Raji (cell line): Measurements from ENCODE around the gene SYT1.

Experiments used
- POLR2A ChIP-seq: IDR thresholded peaks from 2 replicates; pipeline ENCODE4 v1.6.1; 2011; ENCODE audit warnings: low read depth, low read length, control low read depth; ENCODE audit not compliant: insufficient read depth

SYT1 gene

DNA sequence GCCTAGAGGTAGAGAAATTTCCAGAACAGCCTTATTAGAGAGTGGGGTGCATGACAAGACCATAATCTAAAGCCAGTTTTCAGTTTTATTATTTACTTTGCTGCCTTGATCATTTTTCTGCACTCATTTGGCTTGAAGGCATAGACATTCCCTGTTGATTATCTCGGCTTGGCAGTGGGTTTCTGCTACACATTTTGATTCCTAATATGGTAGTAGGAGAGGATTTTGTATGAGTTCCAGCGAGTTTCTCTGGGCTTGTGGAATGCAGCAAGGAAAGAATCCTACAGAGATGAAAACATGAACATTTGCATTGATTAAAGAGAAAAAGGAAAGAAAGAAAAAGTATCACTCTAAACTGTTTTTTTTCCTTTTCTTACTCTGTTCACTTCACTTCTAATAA is 545.0 kb downstream of the SYT1 start:
- no peak for TF ChIP-seq POLR2A

DNA sequence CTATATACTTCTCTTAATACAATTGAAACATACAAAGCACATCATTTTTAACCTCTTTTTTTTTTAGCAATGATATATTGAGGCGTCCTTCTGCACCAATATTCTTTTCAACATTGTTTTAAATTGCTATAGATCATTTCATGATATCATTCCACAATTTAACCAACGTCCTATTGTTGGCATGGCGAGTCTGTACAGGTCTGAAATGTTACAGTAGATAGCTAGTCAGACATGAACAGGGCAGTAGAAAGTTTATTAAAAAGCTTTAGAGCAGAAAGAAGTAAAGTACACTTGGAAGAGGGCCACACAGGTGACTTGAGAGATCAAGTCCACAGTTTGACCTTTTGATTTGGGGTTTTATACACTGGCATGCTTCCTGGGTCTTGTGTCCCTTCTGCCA is 547.2 kb downstream of the SYT1 start:
- TF ChIP-seq POLR2A, result no peak

GRCh38 chr12:79413796-79414195 is 549.2 kb downstream of the SYT1 start:
- TF ChIP-seq POLR2A, result no peak

GRCh38 chr12:79414252-79414651 is 549.7 kb downstream of the SYT1 start:
- no peak for TF ChIP-seq POLR2A

GRCh38 chr12:79415321-79415720 is 550.7 kb downstream of the SYT1 start:
- TF ChIP-seq POLR2A, result no peak

GRCh38 chr12:79415746-79416435 is 551.3 kb downstream of the SYT1 start:
- no peak for TF ChIP-seq POLR2A

DNA sequence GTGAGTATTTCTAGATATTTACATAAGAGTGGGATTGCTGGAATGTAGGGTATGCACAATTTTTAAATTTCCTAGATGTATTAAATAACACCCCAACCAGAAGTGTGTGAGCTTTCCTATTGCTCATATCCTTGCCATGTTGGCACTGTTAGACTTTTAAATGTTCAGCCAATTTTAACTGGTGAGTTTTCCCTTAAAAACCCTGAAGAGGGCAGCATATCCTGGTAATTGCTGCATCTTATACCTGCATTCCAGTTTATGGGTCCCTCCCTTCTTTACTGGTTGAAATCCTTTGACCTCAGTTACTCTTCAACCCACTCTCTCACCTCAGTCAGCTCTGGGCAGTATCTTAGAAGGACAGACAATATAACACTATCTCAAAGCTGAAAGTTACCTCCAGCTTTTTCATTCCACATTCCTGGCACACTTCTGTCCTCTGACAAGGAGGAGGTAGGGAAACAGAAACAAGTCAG is 555.6 kb downstream of the SYT1 start:
- no peak for TF ChIP-seq POLR2A

DNA sequence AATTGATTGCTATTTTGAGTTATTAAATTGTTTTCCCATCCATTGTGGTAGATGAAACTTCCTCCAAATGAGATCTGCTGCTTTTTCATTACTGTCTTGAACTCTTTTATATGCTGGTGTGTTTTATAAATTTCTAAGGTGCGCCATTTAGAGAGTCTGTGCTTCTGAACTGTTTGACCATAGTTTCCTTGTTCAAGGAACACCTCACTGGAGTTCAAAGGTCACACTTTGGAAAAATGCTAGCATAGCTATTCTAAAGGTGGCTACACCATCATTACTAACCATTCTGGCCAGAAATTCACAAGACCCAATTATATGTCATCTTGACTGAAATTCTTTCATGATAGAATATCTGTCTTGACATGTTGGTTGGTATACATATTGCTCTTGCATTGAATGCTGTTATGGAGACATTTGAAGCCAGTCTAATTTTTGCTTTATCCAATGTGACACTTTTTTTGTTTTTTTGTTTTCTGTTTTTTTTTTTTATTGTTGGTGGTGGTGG is 556.7 kb downstream of the SYT1 start:
- TF ChIP-seq POLR2A, result no peak

DNA sequence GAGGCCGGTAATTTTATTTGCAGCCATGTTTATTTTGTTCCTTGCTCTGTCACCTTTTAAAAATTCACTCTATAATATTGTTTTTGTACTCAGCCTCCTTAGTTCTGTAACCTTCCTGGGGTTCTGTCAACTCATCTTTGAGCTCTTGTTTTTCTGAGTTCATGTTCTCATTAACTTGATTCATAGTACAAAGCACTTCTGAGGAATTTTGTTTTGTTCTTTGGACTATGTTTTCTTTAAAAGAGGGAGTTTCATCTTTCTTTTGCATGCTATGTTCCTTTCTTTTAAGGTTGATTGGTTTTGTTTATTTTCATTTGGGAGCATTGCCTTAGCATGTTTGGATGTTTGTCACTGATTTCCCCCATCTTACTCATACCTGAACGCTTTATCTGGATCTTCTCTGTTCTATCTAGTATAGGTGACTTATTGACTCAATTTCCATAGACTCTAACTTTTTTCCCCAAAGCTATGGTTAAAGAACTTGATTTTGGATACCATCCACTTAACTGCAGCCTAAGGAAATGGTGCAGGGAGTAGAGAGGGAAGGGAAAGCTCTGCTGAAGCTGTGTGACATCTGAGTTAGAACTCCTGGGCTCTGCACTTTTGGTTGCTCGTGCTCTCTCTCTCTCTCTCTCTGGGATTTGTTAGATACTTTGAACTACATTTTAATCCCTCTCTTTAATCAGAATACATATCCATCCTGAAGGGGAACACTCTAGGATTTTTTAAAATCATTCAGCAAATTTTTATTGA is 557.7 kb downstream of the SYT1 start:
- TF ChIP-seq POLR2A, result no peak

GRCh38 chr12:79423560-79423959 is 559.0 kb downstream of the SYT1 start:
- no peak for TF ChIP-seq POLR2A

GRCh38 chr12:79424109-79424721 is 559.6 kb downstream of the SYT1 start:
- TF ChIP-seq POLR2A, result no peak

DNA sequence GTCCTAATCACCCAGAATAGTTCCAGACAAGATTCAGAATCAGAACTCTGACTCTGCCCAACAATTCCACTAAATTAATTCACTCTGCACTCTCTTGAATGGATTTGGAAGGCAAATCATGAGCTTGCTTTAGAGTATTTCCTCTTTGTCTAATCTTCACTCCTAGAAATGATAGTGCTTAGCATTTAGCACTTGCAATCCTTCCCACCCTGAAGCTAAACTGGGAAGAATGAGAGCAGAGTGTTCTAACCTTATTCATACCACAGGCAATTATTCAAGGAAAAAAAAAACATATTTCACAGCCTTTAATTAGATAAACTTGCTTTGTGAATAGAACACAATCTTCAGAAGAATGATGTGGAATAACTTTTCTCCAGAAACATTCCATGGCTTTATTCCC is 561.5 kb downstream of the SYT1 start:
- no peak for TF ChIP-seq POLR2A

DNA sequence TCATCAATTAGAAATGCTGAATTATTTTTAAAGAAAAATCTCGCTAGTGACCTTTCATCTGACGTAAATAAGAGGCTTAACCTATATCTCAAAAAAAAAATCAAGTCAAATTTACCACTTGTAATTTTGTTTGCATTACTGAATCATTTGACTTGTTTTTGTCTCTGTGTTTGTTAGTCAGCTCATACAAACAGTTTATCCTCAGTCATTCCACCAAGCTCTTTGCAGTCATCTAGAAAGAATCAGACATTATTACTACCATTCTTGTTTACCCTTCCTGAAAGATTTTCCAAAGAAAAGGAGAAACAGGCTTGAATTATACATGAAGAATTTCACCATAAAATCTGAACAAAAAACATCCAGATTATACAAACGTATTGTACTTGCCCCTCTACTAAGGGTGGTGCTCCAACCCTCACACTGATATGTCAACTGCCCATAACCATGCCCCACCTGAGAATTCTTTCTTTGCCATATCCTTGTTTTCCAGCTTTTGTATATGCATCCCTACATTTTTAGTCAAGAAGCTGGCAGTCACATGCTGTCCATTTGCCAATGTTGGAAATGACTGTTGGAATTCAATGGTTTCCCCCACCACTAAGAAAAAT is 569.0 kb downstream of the SYT1 start:
- TF ChIP-seq POLR2A, result no peak

DNA sequence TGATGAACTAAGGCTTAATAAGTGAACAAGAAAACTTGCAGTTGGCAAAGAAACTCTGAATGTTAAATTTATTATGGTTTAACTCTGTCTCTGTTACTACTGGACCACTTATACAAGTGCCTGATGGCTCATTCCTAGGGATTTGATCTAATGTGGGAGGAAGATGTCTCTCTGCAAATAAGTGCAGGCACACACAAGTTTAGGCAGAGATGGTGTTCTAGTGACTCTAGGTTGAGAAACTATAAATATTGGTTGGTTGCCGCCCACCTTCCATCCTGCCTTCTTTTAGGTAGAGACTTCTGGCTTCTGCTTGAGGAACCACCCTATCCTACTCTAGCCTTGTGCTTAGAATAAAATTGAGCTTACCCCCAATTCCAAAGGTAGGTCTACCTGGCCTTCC is 570.0 kb downstream of the SYT1 start:
- no peak for TF ChIP-seq POLR2A

DNA sequence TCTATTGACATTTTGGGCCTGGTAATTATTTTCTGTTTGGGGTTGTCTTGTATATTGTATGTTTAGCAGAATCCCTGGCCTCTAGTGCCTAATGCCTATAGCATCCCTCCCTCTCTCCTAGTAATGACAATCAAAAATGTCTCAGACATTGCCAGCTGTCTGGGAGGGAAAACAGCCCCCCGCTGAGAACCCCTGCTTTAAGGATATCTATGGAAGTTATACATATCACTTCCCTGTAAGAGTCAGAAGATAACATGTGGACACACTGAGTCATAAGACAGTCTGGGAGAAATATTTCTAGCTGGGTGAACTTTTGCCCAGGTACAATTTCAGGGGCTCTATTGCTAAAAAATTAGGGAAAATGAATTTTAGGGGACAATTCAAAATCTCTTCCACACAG is 571.2 kb downstream of the SYT1 start:
- no peak for TF ChIP-seq POLR2A
